Smooth muscle cell (in vitro differentiated cells): ENCODE data around the gene HOXC4. TPM values are rescaled to one million over a fixed set of nuclear protein-coding genes. Genes with fewer than 3 reads are reported as not detected.

Experiments
- DNase-seq: peaks from one replicate; lab custom pipeline; 2025; ENCODE audit not compliant: unreplicated experiment; lab: John Stamatoyannopoulos, UW
- H2AFZ ChIP-seq: fragments of 200-600 bp; sonication (generic); 2 replicates; pipeline ENCODE4 v1.6.0; 2016; ENCODE audit warnings: antibody characterized with exemption, low read depth, mild to moderate bottlenecking
- H3F3A ChIP-seq: fragments of 200-600 bp; sonication (generic); 2 replicates; pipeline ENCODE4 v1.6.0; 2017; ENCODE audit warnings: antibody characterized with exemption, low read depth
- H3K27ac ChIP-seq: fragments of 200-600 bp; sonication (generic); 2 replicates; pipeline ENCODE4 v1.5.1; 2016; ENCODE audit warnings: low read depth, mild to moderate bottlenecking
- H3K27me3 ChIP-seq: fragments of 200-600 bp; sonication (generic); 2 replicates; pipeline ENCODE4 v1.6.1; 2016; ENCODE audit warnings: low read depth, mild to moderate bottlenecking
- H3K36me3 ChIP-seq: fragments of 200-600 bp; sonication (generic); 2 replicates; pipeline ENCODE4 v1.5.1; 2016; ENCODE audit warnings: low read depth
- H3K4me1 ChIP-seq: fragments of 200-600 bp; sonication (generic); 2 replicates; pipeline ENCODE4 v1.5.1; 2016; ENCODE audit warnings: low read depth
- H3K4me2 ChIP-seq: fragments of 200-600 bp; sonication (generic); 2 replicates; pipeline ENCODE4 v1.6.0; 2016; ENCODE audit warnings: mild to moderate bottlenecking
- H3K4me3 ChIP-seq: fragments of 200-600 bp; sonication (generic); 2 replicates; pipeline ENCODE4 v1.5.1; 2016; ENCODE audit warnings: mild to moderate bottlenecking
- H3K79me2 ChIP-seq: fragments of 200-600 bp; sonication (generic); 2 replicates; pipeline ENCODE4 v1.6.0; 2016; ENCODE audit warnings: low read depth, mild to moderate bottlenecking
- H3K9ac ChIP-seq: fragments of 200-600 bp; sonication (generic); 2 replicates; pipeline ENCODE4 v1.6.0; 2016; ENCODE audit warnings: low read depth
- H3K9me3 ChIP-seq: fragments of 200-600 bp; sonication (generic); replicated peaks from 2 replicates; pipeline ENCODE4 v1.5.1; 2016; ENCODE audit warnings: low read depth
- H4K20me1 ChIP-seq: fragments of 200-600 bp; sonication (generic); 2 replicates; pipeline ENCODE4 v1.6.0; 2016; ENCODE audit warnings: low read depth
- WGBS: methylation state at CpG from one replicate; pipeline ENCODE4 v1.1.7; 2016; ENCODE audit warnings: low lambda C conversion rate; 5-methylcytosine and 5-hydroxymethylcytosine counted together
- polyA plus RNA-seq: library from polyadenylated mRNA; unstranded; fragments of >200 nt; fragmentation: Nextera tagmentation; extraction: Ambion mirVana; gene quantifications from 2 replicates; pipeline ENCODE4 v1.2.1, GENCODE V29; 2016
- total RNA-seq: library from RNA; depleted of rRNA; stranded (reverse); fragments of >200 nt; gene quantifications from 2 replicates; pipeline ENCODE4 v1.2.3, GENCODE V29; 2014
- TF ChIP-seq, protein P1 (sequence below): fragments of 200-600 bp; sonication (generic); IDR thresholded peaks from 2 replicates; pipeline ENCODE4 v1.5.1; 2017; ENCODE audit warnings: borderline replicate concordance, mild to moderate bottlenecking, antibody characterized with exemption; ENCODE audit not compliant: insufficient read depth, poor library complexity, severe bottlenecking

The HOXC4 gene
- total and polyA plus RNA-seq, 2 experiments from 2014 or later, result 0.49 to 1.2 TPM

DNA sequence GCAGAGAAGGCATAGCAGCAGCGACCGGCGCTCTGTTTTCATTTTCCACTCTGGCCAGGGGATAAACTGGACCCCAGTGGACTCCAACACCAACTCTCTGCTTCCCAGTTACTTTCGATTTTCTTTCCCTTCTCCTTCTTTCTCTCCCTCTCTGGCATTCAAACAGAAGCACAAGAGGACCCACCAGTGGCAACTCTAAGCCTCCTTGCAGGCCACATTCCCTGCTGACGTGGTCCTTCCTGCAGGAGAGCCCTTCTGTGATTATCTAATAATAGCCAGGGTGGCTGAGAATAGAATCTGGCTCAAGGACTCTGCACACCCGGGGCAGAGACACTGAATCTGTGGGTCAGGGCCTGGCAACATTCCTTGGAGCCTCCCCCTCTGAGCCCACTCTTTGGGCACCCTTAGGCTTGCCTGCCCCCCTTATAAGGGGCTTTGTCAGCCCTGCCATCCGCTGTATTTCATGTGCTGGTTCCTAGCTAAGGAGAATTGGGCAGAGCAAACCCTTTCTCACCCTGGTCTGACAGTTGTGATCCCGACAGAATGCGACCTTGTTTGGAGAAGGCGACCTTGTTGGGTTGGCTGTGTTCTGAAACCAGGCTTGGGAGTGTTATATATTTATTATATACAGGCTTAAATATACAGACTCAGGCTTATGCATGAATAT lies 33.6 kb upstream of the HOXC4 start:
- WGBS, result 27% methylated on average over 10 of the region's 10 CpGs
- no peaks in the 10 kb centered on the region for H3K36me3 ChIP-seq
- TF ChIP-seq, protein P1, sequence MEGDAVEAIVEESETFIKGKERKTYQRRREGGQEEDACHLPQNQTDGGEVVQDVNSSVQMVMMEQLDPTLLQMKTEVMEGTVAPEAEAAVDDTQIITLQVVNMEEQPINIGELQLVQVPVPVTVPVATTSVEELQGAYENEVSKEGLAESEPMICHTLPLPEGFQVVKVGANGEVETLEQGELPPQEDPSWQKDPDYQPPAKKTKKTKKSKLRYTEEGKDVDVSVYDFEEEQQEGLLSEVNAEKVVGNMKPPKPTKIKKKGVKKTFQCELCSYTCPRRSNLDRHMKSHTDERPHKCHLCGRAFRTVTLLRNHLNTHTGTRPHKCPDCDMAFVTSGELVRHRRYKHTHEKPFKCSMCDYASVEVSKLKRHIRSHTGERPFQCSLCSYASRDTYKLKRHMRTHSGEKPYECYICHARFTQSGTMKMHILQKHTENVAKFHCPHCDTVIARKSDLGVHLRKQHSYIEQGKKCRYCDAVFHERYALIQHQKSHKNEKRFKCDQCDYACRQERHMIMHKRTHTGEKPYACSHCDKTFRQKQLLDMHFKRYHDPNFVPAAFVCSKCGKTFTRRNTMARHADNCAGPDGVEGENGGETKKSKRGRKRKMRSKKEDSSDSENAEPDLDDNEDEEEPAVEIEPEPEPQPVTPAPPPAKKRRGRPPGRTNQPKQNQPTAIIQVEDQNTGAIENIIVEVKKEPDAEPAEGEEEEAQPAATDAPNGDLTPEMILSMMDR, result no peak
- H2AFZ ChIP-seq, result no peak overlapping the region
- peaks cover 90% of the 10 kb centered on the region for H3K27me3 ChIP-seq
- no peaks in the 10 kb centered on the region for H4K20me1 ChIP-seq
- no peaks in the 10 kb centered on the region for H3F3A ChIP-seq
- peak overlapping the region; percentile 82 for H3K4me2 ChIP-seq
- peaks cover 6% of the 10 kb centered on the region for H3K4me1 ChIP-seq
- H3K27ac ChIP-seq, result peak overlapping the region; percentile 87
- DNase-seq, result no peak
- H3K9me3 ChIP-seq, result no peaks in the 10 kb centered on the region
- peaks cover 33% of the 10 kb centered on the region for H3K79me2 ChIP-seq
- H3K9ac ChIP-seq, result no peak overlapping the region
- H3K4me3 ChIP-seq, result peak overlapping the region; percentile 42

- Histone ChIP-seq H3K4me1 (peaks cover 6% of the 10 kb centered on the region), H3K9me3 (no peaks in the 10 kb centered on the region), H2AFZ (no peak overlapping the region), H3K79me2 (peaks cover 36% of the 10 kb centered on the region), H3F3A (no peaks in the 10 kb centered on the region), H3K4me3 (peak overlapping the region; percentile 42), H3K4me2 (peak overlapping the region; percentile 82), H4K20me1 (no peaks in the 10 kb centered on the region), H3K27me3 (peaks cover 90% of the 10 kb centered on the region), H3K9ac (no peak overlapping the region), H3K36me3 (no peaks in the 10 kb centered on the region), H3K27ac (peak overlapping the region; percentile 87)
- TF ChIP-seq, protein P1, result no peak
- 37% methylated on average over 23 of the region's 23 CpGs for WGBS
- no peak for DNase-seq
These were observed 32.8 kb upstream of the HOXC4 start for GRCh38 chr12:54020591-54021405.

- H3K4me2 ChIP-seq, result peak overlapping the region; percentile 82
- DNase-seq, result no peak
- H3K9ac ChIP-seq, result no peak overlapping the region
- peak overlapping the region; percentile 42 for H3K4me3 ChIP-seq
- H3K9me3 ChIP-seq, result no peaks in the 10 kb centered on the region
- H3K36me3 ChIP-seq, result no peaks in the 10 kb centered on the region
- no peaks in the 10 kb centered on the region for H4K20me1 ChIP-seq
- no peak overlapping the region for H2AFZ ChIP-seq
- peaks cover 42% of the 10 kb centered on the region for H3K79me2 ChIP-seq
- 10% methylated on average over 16 of the region's 16 CpGs for WGBS
- peaks cover 6% of the 10 kb centered on the region for H3K4me1 ChIP-seq
- peak overlapping the region; percentile 87 for H3K27ac ChIP-seq
- H3F3A ChIP-seq, result no peaks in the 10 kb centered on the region
- TF ChIP-seq, protein P1, result peak; percentile 11
- H3K27me3 ChIP-seq, result peaks cover 90% of the 10 kb centered on the region
These were observed 32.1 kb upstream of the HOXC4 start for GRCh38 chr12:54021432-54022013.
